ENCODE data around the gene NPC1L1.

Gene NPC1L1

DNA sequence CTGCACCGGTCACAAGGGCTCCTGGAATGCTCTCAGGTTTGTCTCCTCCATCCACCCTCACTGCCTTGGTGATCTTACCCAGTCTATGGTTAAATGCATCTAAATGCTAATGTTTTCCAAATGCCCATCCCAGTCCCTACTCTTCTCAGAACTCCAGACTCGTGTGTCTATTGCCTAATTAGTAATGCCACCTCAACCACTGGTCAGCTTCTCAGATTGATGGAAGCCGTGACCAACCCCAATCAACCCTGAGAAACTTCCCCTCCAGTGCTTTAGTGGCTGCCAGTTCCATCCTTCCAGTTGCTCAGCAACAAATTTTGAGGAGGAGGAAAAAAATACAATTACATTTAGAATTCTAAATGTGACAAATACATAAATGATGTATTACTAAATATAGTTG, 69.3 kb downstream of the NPC1L1 start:
- peaks cover 89% of the 10 kb centered on the region for H3K79me2 ChIP-seq (ENCODE audit: control insufficient read depth, low read length)
- H3F3A ChIP-seq (ENCODE audit: control insufficient read depth, insufficient read depth), result peaks cover 7% of the 10 kb centered on the region; the same call in 1 of the 2 replicates
- no peak for TF ChIP-seq EZH2phosphoT487 (IDR thresholded peaks at IDR 0.05; ENCODE audit: borderline replicate concordance, low read length)
- TF ChIP-seq, protein P1, sequence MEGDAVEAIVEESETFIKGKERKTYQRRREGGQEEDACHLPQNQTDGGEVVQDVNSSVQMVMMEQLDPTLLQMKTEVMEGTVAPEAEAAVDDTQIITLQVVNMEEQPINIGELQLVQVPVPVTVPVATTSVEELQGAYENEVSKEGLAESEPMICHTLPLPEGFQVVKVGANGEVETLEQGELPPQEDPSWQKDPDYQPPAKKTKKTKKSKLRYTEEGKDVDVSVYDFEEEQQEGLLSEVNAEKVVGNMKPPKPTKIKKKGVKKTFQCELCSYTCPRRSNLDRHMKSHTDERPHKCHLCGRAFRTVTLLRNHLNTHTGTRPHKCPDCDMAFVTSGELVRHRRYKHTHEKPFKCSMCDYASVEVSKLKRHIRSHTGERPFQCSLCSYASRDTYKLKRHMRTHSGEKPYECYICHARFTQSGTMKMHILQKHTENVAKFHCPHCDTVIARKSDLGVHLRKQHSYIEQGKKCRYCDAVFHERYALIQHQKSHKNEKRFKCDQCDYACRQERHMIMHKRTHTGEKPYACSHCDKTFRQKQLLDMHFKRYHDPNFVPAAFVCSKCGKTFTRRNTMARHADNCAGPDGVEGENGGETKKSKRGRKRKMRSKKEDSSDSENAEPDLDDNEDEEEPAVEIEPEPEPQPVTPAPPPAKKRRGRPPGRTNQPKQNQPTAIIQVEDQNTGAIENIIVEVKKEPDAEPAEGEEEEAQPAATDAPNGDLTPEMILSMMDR (IDR thresholded peaks at IDR 0.05; ENCODE audit: low read depth, low read length, poor library complexity, severe bottlenecking), result no peak
- no peak overlapping the region for H3K4me2 ChIP-seq (ENCODE audit: low read length)
- no peaks in the 10 kb centered on the region for H3K9me3 ChIP-seq (ENCODE audit: control insufficient read depth, insufficient read depth, low read length)
- no peak overlapping the region for H3K27ac ChIP-seq (ENCODE audit: low read depth, low read length)
- peaks cover 94% of the 10 kb centered on the region for H3K36me3 ChIP-seq (ENCODE audit: control insufficient read depth, low read length)
- no peaks in the 10 kb centered on the region for H3K9me2 ChIP-seq (replicated peaks; ENCODE audit: control insufficient read depth, low read length)
- no peaks in the 10 kb centered on the region for H3K27me3 ChIP-seq (ENCODE audit: control insufficient read depth, low read length)
- peaks cover 74% of the 10 kb centered on the region for H3K4me1 ChIP-seq (ENCODE audit: control insufficient read depth, low read length)
- no peak overlapping the region for H3K4me3 ChIP-seq (ENCODE audit: low read length)
- H4K20me1 ChIP-seq (ENCODE audit: control insufficient read depth, insufficient read depth, low read depth, low read length), result peaks cover 4% of the 10 kb centered on the region; the same call in 1 of the 2 replicates

DNA sequence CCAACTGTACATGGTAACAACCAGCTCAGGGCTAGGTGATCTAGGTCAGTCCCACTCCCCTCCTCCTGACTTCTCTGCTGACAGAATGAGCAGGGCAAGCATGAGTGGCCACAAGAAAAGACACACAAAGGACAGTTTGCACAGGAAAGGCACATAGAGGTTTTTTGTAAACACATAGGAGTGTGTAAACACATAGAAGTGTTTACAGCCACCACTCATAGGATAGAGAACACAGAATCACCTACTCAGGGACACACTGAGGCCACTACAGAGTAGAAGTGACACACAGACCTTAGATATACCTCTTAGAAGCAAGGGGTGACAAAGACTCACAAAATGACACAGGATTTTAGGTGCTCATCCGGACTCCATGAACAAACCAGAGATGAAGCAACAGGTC, 69.7 kb downstream of the NPC1L1 start:
- Histone ChIP-seq H3K9me3 (ENCODE audit: control insufficient read depth, insufficient read depth, low read length) (no peaks in the 10 kb centered on the region), H3K4me1 (ENCODE audit: control insufficient read depth, low read length) (peaks cover 74% of the 10 kb centered on the region), H3K9me2 (replicated peaks; ENCODE audit: control insufficient read depth, low read length) (no peaks in the 10 kb centered on the region), H3K36me3 (ENCODE audit: control insufficient read depth, low read length) (peaks cover 94% of the 10 kb centered on the region), H3K79me2 (ENCODE audit: control insufficient read depth, low read length) (peaks cover 89% of the 10 kb centered on the region), H3K4me3 (ENCODE audit: low read length) (no peak overlapping the region), H3K4me2 (ENCODE audit: low read length) (no peak overlapping the region), H4K20me1 (ENCODE audit: control insufficient read depth, insufficient read depth, low read depth, low read length) (peaks cover 4% of the 10 kb centered on the region; the same call in 1 of the 2 replicates), H3F3A (ENCODE audit: control insufficient read depth, insufficient read depth) (peaks cover 7% of the 10 kb centered on the region; the same call in 1 of the 2 replicates), H3K27me3 (ENCODE audit: control insufficient read depth, low read length) (no peaks in the 10 kb centered on the region), H3K27ac (ENCODE audit: low read depth, low read length) (no peak overlapping the region)
- TF ChIP-seq EZH2phosphoT487 (IDR thresholded peaks at IDR 0.05; ENCODE audit: borderline replicate concordance, low read length), result no peak
- TF ChIP-seq, protein P1 (IDR thresholded peaks at IDR 0.05; ENCODE audit: low read depth, low read length, poor library complexity, severe bottlenecking), result no peak

DNA sequence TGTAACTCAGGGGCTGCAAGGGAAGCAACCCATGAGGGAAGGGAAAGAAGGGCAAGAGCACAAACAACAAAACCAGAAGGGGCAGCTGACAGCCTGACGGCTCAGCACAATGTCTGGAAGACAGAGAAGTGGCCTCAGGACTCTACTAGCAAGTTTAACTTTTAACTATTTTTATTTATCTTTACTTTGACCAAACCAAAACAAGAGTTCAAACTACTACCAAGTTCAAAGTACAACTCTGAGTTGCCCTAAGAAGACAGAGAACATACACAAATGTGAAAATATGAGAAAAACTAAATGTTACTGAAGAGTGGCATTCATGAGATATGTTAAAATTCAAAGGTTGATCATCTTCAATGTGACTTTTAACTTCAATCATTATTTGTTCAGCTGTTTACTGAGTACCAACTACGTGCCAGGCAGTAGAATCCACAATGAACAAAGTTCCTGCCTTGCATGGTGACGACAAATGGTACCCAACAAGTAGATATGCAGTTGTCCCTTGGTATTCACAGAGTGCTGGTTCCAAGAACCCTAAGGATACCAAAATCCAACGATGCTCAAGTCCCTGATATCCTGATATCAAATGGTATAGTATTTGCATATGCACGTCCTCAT, 70.4 kb downstream of the NPC1L1 start:
- H3K4me1 ChIP-seq (ENCODE audit: control insufficient read depth, low read length), result peaks cover 74% of the 10 kb centered on the region
- H3K27ac ChIP-seq (ENCODE audit: low read depth, low read length), result no peak overlapping the region
- no peak for TF ChIP-seq EZH2phosphoT487 (IDR thresholded peaks at IDR 0.05; ENCODE audit: borderline replicate concordance, low read length)
- TF ChIP-seq, protein P1 (IDR thresholded peaks at IDR 0.05; ENCODE audit: low read depth, low read length, poor library complexity, severe bottlenecking), result no peak
- no peak overlapping the region for H3K4me3 ChIP-seq (ENCODE audit: low read length)
- H3K4me2 ChIP-seq (ENCODE audit: low read length), result no peak overlapping the region
- H3K79me2 ChIP-seq (ENCODE audit: control insufficient read depth, low read length), result peaks cover 89% of the 10 kb centered on the region
- no peaks in the 10 kb centered on the region for H3K27me3 ChIP-seq (ENCODE audit: control insufficient read depth, low read length)
- no peaks in the 10 kb centered on the region for H3K9me2 ChIP-seq (replicated peaks; ENCODE audit: control insufficient read depth, low read length)
- no peaks in the 10 kb centered on the region for H3K9me3 ChIP-seq (ENCODE audit: control insufficient read depth, insufficient read depth, low read length)
- H3K36me3 ChIP-seq (ENCODE audit: control insufficient read depth, low read length), result peaks cover 94% of the 10 kb centered on the region
- H3F3A ChIP-seq (ENCODE audit: control insufficient read depth, insufficient read depth), result peaks cover 7% of the 10 kb centered on the region; the same call in 1 of the 2 replicates
- H4K20me1 ChIP-seq (ENCODE audit: control insufficient read depth, insufficient read depth, low read depth, low read length), result peaks cover 4% of the 10 kb centered on the region; the same call in 1 of the 2 replicates

All from DOHH2 (cell line).